Lower leg skin (tissue), 3 donors: Measurements from ENCODE around the gene GRK6.

Experiments
- CTCF ChIP-seq, 3 donors: fragments of 450-650 bp; IDR thresholded peaks; one replicate each; pipeline ENCODE4 v1.5.1; 2016; ENCODE audit warnings: antibody characterized with exemption in 3 of 3, mild to moderate bottlenecking in 3 of 3, moderate library complexity in 2 of 3
- POLR2A ChIP-seq, 2 donors: fragments of 450-650 bp; IDR thresholded peaks; one replicate each; pipeline ENCODE4 v1.6.1; 2016 to 2017; ENCODE audit warnings: antibody characterized with exemption in 2 of 2, mild to moderate bottlenecking in 1 of 2, moderate library complexity in 1 of 2

DNA sequence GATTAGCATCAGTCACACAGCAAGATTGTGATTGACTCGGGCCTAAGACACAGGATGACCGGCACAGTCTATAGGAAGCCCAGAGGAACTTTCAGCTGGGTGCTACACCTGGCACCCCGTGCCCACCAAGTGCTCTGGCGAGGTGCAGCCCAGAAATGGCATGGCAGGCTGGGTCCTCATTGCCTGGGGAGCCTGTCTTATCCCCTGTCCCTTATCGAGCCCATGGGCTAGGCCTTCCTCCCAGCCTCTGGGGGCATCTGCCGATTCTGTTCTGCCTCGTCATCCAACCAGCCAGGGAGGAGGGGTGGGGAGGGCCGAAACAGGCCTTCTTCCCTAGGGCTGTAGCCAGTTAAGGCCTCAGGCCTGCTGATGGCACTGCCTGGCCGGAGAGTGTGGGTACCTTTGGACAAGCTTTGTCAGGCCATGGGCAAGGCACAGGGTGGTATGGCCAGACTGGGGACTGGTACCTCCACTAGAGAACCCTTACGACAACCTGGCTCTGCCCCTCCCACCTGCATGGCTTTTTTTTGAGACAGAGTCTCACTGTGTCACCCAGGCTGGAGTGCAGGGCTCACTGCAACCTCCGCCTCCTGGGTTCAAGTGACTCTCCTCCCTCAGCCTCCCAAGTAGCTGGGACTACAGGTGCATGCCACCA is 1.6 kb downstream of the GRK6 start:
- no peak for TF ChIP-seq CTCF (IDR thresholded peaks at IDR 0.05)
- no peak for TF ChIP-seq POLR2A (IDR thresholded peaks at IDR 0.05)
